T-helper 17 cell (primary cell): ENCODE measurements around the gene SLC6A13. TPM values are rescaled to one million over a fixed set of nuclear protein-coding genes. Genes with fewer than 3 reads are reported as not detected.

ENCODE experiments used
- ATAC-seq: fragments of 150-1000 bp; cut with Tn5 transposase; 2 replicates; pipeline ENCODE4 v1.10.0; 2021; ENCODE audit warnings: mild to moderate bottlenecking, moderate library complexity
- DNase-seq, 3 donors: peaks; one replicate each; pipeline versions ENCODE4 v3.0.0 to v3.0.0-alpha.2; 2020 to 2021
- H3K9me3 ChIP-seq: one replicate; pipeline ENCODE4 v1.7.0; 2013; ENCODE audit warnings: low read length, mild to moderate bottlenecking; ENCODE audit not compliant: control insufficient read depth, poor library complexity, severe bottlenecking
- H3K27ac Mint-ChIP-seq: one replicate; pipeline ENCODE4 v1.8.0; 2022; ENCODE audit warnings: mild to moderate bottlenecking, moderate library complexity, mixed read lengths
- H3K27me3 Mint-ChIP-seq: one replicate; pipeline ENCODE4 v1.8.0; 2022; ENCODE audit warnings: mixed read lengths
- H3K36me3 Mint-ChIP-seq: one replicate; pipeline ENCODE4 v1.8.0; 2022; ENCODE audit warnings: low read depth, mixed read lengths
- H3K4me1 Mint-ChIP-seq: one replicate; pipeline ENCODE4 v1.8.0; 2022; ENCODE audit warnings: mild to moderate bottlenecking, mixed read lengths
- H3K4me3 Mint-ChIP-seq: one replicate; pipeline ENCODE4 v1.8.0; 2022; ENCODE audit warnings: mild to moderate bottlenecking, moderate library complexity, mixed read lengths
- total RNA-seq, 4 donors: library from RNA in 2 of 4; stranded (reverse) in 2 of 4; gene quantifications; one replicate each; pipeline ENCODE4 v1.2.3 and lab custom pipeline; 2022 to 2026

SLC6A13 gene
- total RNA-seq, 2 donors from 2014 or later = 0.26 to 0.72 TPM

DNA sequence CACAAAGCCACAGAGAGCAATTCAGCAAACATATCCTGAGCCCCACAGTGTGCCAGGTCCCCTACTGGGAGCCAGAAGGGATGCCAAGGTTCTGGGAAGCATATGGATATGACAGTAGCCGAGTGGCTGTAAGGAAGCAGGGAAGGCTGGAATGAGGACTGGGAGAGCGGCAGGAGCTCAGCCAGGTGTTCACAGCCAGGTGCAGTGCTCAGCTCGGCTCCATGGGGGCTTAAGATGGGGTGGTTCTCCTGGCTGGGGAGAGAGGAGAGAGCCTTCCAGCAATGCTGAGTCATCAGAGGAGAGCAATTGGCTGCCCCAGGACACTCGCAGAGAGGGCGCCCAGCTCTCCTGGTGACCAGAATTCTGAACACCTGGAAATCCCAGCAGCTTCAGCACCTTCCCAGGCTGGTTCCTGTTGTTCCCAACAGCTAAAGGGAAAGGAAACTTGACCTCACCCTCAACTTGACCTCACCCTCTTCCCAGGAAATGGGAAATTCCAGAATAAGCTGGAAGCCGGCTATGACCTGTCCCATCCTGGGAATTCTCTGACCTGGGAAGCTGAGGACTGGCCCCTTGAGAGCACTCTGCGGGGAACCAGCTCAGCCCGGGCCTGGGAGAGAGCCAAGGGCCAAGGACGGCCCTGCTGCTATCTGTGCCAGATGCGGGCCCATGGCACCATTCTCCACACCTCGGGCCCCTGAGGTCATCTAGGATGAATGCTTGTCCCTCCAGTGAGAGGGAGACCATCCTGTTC lies 83.3 kb downstream of the SLC6A13 start:
- no peak overlapping the region for H3K27ac Mint-ChIP-seq
- H3K27me3 Mint-ChIP-seq = peaks cover 29% of the 10 kb centered on the region
- H3K4me3 Mint-ChIP-seq = no peak overlapping the region
- no peaks in the 10 kb centered on the region for H3K9me3 ChIP-seq
- ATAC-seq (no peak), DNase-seq (no peak)
- peaks cover 4% of the 10 kb centered on the region for H3K36me3 Mint-ChIP-seq
- H3K4me1 Mint-ChIP-seq = peaks cover 12% of the 10 kb centered on the region

DNA sequence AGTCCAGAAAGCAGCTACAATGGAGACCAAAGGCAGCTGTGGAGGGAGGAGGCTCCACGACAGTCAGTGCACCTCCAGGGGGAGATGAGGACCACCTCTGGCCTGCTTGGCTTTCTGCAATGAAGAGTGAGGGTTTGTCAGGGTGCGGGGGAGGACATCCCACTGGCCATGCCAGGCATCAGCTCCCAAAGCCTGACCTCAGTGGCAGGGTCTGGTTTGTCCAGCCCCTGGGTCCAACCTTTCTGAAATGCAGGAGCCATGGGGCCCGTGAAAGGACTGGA lies 83.9 kb downstream of the SLC6A13 start:
- peaks cover 4% of the 10 kb centered on the region for H3K36me3 Mint-ChIP-seq
- H3K27me3 Mint-ChIP-seq = peaks cover 32% of the 10 kb centered on the region
- DNase-seq = no peak
- H3K9me3 ChIP-seq = no peaks in the 10 kb centered on the region
- no peak for ATAC-seq
- no peak overlapping the region for H3K27ac Mint-ChIP-seq
- no peak overlapping the region for H3K4me3 Mint-ChIP-seq
- H3K4me1 Mint-ChIP-seq = peaks cover 12% of the 10 kb centered on the region

DNA sequence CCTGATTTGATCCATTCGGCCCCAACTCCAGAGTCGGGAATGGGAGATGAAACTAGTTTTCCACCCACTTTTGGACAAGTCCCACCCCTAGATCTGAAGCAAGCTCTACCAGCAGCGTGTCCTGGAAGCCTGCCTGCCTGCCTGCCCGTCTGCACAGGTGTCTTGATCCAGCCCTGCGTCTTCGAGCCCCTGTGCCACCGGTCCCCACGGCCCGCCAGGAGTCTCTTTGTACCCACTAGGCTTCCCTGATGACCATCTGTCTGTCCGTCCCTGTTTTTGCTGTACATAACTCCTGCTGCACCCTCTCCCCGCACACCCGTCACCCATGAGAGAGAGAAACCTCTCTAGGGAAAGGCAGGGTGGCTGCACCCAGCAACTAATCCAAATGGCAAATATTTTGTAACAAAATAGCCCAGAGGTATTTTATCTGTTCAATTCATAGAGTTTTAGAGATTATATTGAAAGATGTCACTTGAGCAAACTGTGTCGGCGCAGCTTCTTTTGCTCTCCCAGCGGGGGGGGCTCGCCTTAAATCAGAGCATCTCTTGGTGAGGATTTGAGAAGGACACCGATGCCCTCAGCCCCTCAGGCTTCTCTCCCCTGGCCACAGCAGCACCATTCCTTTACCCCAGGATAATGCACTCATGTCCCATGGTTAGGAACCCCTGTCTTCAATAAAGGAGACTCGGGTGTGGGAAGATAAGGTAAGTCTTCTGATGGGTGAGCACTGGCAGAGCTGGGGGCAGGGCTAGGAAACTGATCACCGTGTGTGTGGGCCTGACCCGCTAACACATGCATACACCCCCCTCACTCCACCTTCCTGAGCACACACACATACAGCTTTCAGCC lies 84.4 kb downstream of the SLC6A13 start:
- H3K27ac Mint-ChIP-seq = no peak overlapping the region
- peaks cover 35% of the 10 kb centered on the region for H3K27me3 Mint-ChIP-seq
- H3K4me1 Mint-ChIP-seq = peaks cover 12% of the 10 kb centered on the region
- ATAC-seq (no peak), DNase-seq (no peak)
- no peaks in the 10 kb centered on the region for H3K9me3 ChIP-seq
- no peak overlapping the region for H3K4me3 Mint-ChIP-seq
- H3K36me3 Mint-ChIP-seq = peaks cover 4% of the 10 kb centered on the region

DNA sequence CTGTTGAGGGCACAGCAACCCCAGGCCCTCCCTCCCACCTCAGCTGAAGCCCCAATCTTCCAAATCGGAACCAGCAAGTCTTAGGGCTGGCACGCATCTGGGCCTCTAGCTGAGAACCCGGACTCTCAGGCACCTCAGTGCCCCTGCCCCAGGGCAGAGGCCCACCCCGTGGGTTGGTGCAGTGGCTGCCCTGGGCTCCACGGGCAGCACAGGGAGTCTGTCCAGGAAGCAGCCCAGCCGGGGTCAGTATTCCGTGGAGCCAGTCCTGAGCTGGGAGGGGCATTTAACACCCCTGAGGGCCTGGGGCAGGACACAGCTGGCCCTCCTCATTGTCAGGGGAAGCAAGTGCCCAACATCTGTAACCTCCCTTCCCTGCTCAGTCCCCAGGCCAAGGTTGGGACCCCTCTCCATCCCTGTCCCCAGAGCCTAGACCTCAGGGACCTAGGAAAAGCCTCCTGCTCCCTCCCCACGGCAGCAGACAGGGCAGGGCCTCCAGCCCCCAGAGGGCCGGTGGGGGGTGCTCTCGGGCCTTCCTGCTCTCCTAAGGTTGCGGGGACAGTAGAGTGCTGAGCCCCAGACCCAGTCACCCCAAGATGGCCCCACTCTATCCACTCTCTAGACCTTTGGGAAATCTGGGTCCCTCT lies 85.2 kb downstream of the SLC6A13 start:
- Mint-ChIP-seq H3K36me3 (peaks cover 5% of the 10 kb centered on the region), H3K4me3 (no peak overlapping the region), H3K27ac (no peak overlapping the region), H3K27me3 (peaks cover 42% of the 10 kb centered on the region), H3K4me1 (peaks cover 11% of the 10 kb centered on the region)
- ATAC-seq = no peak
- no peaks in the 10 kb centered on the region for H3K9me3 ChIP-seq
- no peak for DNase-seq

DNA sequence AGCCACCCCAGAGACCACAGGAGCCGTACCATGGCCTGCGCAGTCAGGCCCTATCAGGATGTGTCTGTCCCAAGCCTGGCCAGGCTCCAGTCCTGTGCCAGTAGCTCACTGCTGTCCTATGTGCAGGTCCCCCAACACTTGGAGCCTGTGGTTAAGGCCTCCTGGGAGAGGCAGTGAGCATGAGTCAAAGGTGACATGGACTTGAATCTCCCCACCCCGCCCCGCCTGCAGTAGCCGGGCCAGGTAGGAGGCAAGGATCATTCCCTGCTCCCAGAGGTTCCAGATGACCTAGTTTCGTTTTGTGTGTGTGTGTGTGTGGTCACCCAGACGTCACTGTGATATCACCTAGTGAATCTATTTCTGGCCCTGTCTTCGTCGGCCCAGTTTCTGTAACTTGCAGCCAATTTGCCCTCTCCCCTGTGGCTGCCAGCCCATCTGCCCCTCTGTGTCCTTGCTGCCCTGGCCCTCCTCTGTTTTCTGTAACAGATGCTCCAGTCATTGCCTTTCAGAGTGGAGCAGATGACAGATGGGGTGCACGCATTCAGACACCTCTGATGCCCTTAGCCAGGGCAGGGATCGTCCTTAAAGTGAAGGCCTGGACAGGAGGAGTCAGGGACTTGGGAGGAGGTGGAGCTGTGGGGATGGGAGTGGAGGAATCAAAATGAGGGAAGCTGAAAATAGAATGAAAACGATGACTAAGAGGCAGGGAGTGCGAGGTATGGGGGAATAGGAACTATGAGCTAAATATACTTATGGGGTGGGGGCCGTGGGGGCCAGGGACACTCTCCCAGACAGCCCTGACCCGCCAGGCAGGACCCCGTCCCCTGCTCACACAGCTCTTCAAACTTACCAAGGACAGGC lies 86.1 kb downstream of the SLC6A13 start:
- no peak overlapping the region for H3K4me3 Mint-ChIP-seq
- no peaks in the 10 kb centered on the region for H3K9me3 ChIP-seq
- peaks cover 5% of the 10 kb centered on the region for H3K36me3 Mint-ChIP-seq
- DNase-seq = no peak
- H3K27ac Mint-ChIP-seq = no peak overlapping the region
- peaks cover 40% of the 10 kb centered on the region for H3K27me3 Mint-ChIP-seq
- no peak for ATAC-seq
- H3K4me1 Mint-ChIP-seq = peaks cover 12% of the 10 kb centered on the region

DNA sequence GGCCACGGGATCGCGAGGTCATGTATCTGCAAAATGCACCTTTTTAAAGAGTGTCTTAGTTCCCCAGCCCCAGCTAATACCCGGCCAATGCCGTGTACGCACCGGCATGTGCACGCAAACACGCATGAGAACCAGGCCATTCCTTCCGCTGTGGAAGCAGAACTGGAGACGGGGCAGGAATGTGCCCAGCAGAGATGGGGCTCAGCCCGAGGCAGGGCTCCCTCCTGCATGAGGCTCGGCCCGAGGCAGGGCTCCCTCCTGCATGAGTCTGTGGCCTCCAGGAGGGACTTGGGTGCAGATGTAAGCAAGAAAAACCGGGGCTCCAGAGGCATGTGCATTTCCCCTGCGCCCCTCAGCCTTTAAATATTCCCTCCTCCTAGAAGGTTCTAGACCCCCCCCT lies 86.9 kb downstream of the SLC6A13 start:
- H3K36me3 Mint-ChIP-seq = peaks cover 5% of the 10 kb centered on the region
- H3K4me3 Mint-ChIP-seq = no peak overlapping the region
- DNase-seq (no peak), ATAC-seq (no peak)
- H3K4me1 Mint-ChIP-seq = peaks cover 12% of the 10 kb centered on the region
- no peak overlapping the region for H3K27ac Mint-ChIP-seq
- peaks cover 43% of the 10 kb centered on the region for H3K27me3 Mint-ChIP-seq
- no peaks in the 10 kb centered on the region for H3K9me3 ChIP-seq

DNA sequence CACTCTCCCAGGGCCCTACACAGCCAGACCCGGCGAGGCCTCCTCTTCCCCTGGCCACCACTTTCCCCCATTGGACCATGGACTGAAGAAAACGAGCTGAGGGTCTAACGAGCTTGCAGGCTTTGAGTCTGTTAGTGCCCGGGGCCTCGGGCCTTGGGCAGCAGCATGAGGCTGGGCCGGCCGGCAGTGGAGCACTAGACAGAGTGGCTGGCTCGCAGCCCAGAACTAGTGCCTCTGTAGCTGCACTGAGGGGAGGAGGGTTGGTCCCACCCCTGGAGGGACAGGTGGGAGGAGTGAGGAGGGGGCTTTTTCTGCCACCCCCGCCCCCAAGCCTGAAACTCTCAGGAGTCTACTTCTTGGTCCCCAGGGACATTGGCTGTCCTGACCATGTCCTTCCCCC lies 87.4 kb downstream of the SLC6A13 start:
- peaks cover 9% of the 10 kb centered on the region for H3K4me1 Mint-ChIP-seq
- no peak for ATAC-seq
- no peak overlapping the region for H3K27ac Mint-ChIP-seq
- DNase-seq = no peak
- peaks cover 43% of the 10 kb centered on the region for H3K27me3 Mint-ChIP-seq
- peaks cover 5% of the 10 kb centered on the region for H3K36me3 Mint-ChIP-seq
- no peaks in the 10 kb centered on the region for H3K9me3 ChIP-seq
- no peak overlapping the region for H3K4me3 Mint-ChIP-seq

DNA sequence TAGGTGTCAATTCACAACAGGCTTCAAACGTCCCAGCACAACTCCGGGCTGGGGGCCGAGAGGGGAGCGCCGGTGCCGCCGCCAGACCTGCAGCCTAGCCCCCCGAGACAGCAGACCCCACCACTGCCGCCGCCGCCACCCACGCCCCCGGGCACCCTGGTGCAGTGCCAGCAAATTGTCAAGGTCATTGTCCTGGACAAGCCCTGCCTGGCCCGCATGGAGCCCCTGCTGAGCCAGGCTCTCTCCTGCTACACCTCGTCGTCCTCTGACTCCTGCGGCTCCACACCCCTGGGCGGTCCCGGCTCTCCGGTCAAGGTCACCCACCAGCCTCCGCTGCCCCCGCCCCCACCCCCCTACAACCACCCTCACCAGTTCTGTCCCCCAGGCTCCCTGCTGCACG lies 88.0 kb downstream of the SLC6A13 start:
- Mint-ChIP-seq H3K27me3 (peaks cover 47% of the 10 kb centered on the region), H3K36me3 (peaks cover 5% of the 10 kb centered on the region), H3K27ac (no peak overlapping the region), H3K4me3 (no peak overlapping the region), H3K4me1 (peaks cover 8% of the 10 kb centered on the region)
- H3K9me3 ChIP-seq = no peaks in the 10 kb centered on the region
- DNase-seq (no peak), ATAC-seq (no peak)

DNA sequence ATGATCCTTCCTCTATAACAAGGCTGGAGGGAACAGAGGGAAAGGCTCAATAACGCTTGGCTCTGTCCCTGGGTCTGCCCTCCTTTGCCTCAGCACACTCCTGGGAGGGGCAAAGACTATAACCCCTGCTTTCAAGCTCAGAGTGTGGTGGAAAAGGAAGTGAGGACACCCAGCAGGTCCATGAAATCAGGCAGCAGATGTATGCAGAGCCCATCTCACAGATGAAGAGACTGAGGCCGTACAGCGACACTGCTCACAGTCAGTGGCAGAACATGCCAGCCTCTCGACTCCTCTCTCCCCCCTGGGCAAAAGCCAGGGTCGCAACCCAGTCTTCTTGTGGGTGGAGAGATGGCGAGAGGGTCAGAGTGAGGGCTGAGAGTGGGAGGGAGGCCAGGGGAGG lies 88.5 kb downstream of the SLC6A13 start:
- H3K27me3 Mint-ChIP-seq = peaks cover 51% of the 10 kb centered on the region
- peaks cover 13% of the 10 kb centered on the region for H3K4me1 Mint-ChIP-seq
- no peak overlapping the region for H3K4me3 Mint-ChIP-seq
- H3K9me3 ChIP-seq = no peaks in the 10 kb centered on the region
- ATAC-seq (no peak), DNase-seq (no peak)
- no peak overlapping the region for H3K27ac Mint-ChIP-seq
- peaks cover 5% of the 10 kb centered on the region for H3K36me3 Mint-ChIP-seq

DNA sequence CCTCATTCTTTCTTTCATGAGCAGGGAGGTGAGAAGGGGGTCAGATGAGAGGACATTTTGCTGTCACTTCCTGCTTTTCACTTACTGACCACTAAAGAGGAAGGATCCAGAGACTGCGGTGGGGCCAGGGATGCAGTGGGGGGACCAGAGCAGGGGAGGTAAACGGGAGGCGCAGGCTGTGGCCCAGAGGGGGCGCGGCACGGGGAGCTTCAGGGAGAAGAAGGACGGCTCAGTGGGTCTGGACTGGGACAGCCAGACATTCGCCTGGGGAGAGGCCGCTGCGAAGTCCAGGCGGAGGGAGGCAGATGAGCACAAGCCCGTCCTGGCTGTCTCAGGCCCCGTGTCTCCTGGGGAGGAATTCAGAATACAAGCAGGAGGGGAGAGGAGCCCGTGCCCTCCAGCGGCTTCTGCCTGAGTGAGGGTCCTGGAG lies 89.9 kb downstream of the SLC6A13 start:
- ATAC-seq (no peak), DNase-seq (no peak)
- H3K27me3 Mint-ChIP-seq = peaks cover 49% of the 10 kb centered on the region

DNA sequence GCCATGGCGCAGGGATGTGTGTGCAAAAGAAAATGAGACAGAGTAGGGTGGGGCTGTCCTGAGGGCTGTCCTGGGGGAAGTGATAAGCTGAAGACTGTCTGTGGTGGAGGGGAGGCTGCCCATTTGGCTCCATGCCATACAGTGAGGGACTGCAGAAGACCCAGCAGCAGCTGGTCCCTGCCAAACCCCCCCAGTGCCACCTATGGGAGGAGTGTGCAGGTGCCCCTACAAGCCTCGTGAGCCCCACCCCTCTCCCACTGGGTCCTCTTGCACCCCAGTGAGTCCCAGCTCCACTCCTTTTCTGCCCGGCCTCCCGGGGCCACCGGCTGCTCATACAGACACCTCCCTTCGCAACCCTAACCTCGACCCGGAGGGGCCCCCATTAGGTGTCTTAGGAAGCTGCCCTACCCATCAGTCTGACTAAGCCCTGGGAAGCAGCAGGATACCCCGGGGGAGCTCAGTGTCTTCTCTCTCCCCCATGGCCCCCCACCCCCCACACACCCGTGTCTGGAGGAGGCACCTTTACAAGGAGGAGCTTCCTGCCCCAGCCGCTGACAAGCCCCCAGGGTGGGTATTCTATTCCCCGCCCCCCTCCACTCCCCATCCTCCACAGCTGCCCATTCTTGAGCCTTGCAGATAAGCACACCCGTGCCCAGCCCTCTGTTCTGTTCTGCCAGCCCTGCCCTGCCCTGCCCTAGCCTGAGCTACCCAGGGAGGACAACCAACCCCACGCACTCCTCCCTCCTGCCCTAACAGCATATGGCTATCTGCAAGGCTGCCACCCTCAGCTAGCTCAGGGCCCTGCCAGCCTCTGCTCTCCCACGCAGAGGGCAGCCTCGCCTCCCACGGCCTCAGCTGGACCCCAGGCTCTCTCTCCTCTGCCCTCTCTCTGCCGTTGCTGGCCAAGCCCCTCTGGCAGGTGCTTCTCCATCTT lies 90.6 kb downstream of the SLC6A13 start:
- ATAC-seq = no peak
- no peak for DNase-seq
- H3K27me3 Mint-ChIP-seq = peaks cover 54% of the 10 kb centered on the region
- H3K9me3 ChIP-seq = no peaks in the 10 kb centered on the region
- peaks cover 2% of the 10 kb centered on the region for H3K36me3 Mint-ChIP-seq
- H3K4me3 Mint-ChIP-seq = no peak overlapping the region
- H3K27ac Mint-ChIP-seq = no peak overlapping the region
- peaks cover 18% of the 10 kb centered on the region for H3K4me1 Mint-ChIP-seq

More for the DNA sequence above, 89.9 kb downstream of the SLC6A13 start:
- H3K9me3 ChIP-seq = no peaks in the 10 kb centered on the region
- peaks cover 15% of the 10 kb centered on the region for H3K4me1 Mint-ChIP-seq
- H3K27ac Mint-ChIP-seq = no peak overlapping the region
- no peak overlapping the region for H3K4me3 Mint-ChIP-seq
- peaks cover 2% of the 10 kb centered on the region for H3K36me3 Mint-ChIP-seq

DNA sequence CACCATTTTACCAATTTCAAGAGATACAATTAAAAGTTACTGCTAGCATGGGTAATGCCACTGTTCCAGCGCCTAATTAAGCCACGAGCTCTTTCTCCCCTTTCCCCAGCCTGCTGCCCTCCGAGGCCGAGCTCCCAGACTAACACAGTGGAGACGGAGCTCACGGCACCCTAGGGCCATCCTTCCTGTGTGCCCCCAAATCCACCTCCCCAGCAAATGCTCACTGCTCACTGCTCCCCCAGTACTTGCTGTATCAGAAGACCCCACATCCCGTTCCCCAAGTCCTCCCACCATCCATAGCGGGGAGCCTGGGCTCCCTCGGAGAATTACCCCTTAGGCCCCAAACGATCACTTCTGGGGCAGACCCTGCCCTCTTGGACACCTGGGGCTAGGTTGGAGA lies 91.4 kb downstream of the SLC6A13 start:
- no peak overlapping the region for H3K4me3 Mint-ChIP-seq
- peaks cover 20% of the 10 kb centered on the region for H3K4me1 Mint-ChIP-seq
- H3K27me3 Mint-ChIP-seq = peaks cover 61% of the 10 kb centered on the region
- DNase-seq = no peak
- H3K27ac Mint-ChIP-seq = peak overlapping the region; percentile 21
- H3K9me3 ChIP-seq = no peaks in the 10 kb centered on the region
- no peak for ATAC-seq
- H3K36me3 Mint-ChIP-seq = peaks cover 2% of the 10 kb centered on the region
